Heart right ventricle (tissue), 16 donors: ENCODE data around the gene CYP4A22. TPM values are rescaled to one million over a fixed set of nuclear protein-coding genes. Genes with fewer than 3 reads are reported as not detected.
"Not testable (repeated sequence)": the region's sequence is repeated elsewhere in the genome, so short reads cannot be mapped to it uniquely, and the experiment has no call there.

ENCODE experiments used
- ATAC-seq, 8 donors: fragments of 200-7000 bp; cut with Tn5 transposase; one replicate each; pipeline ENCODE4 v1.9.1; 2020; ENCODE audit warnings: mild to moderate bottlenecking in 8 of 8, moderate library complexity in 8 of 8, moderate number of reproducible peaks in 1 of 8
- DNase-seq, 2 donors: peaks; one replicate each; pipeline ENCODE4 v3.0.0-alpha.2; 2020
- H3K27ac ChIP-seq, 10 donors: fragments of 200-600 bp; sonication (generic) in 2 of 10; one replicate each; pipeline versions ENCODE4 v1.5.0 to v1.8.0; 2020 to 2022; ENCODE audit warnings: mild to moderate bottlenecking in 3 of 10
- H3K27me3 ChIP-seq, 7 donors: fragments of 200-600 bp; one replicate each; pipeline ENCODE4 v1.8.0; 2021 to 2022; ENCODE audit warnings: mild to moderate bottlenecking in 2 of 7
- H3K36me3 ChIP-seq, 9 donors: fragments of 200-600 bp; sonication (generic) in 1 of 9; one replicate each; pipeline versions ENCODE4 v1.5.0 to v1.8.0; 2020 to 2022; ENCODE audit warnings: mild to moderate bottlenecking in 2 of 9
- H3K4me1 ChIP-seq, 9 donors: fragments of 200-600 bp; sonication (generic) in 1 of 9; one replicate each; pipeline versions ENCODE4 v1.5.0 to v1.8.0; 2020 to 2022; ENCODE audit warnings: mild to moderate bottlenecking in 4 of 9
- H3K4me3 ChIP-seq, 10 donors: fragments of 200-600 bp; sonication (generic) in 2 of 10; one replicate each; pipeline versions ENCODE4 v1.5.0 to v1.8.0; 2020 to 2022; ENCODE audit warnings: mild to moderate bottlenecking in 7 of 10, moderate library complexity in 2 of 10
- H3K9me3 ChIP-seq, 11 donors: fragments of 200-600 bp in 10 of 11; sonication (generic) in 2 of 11; one replicate each; pipeline versions ENCODE4 v1.5.0 to v1.8.0; 2013 to 2022; ENCODE audit warnings: mild to moderate bottlenecking in 2 of 11, control low read depth in 1 of 11, moderate library complexity in 1 of 11
- CTCF ChIP-seq, 9 donors: fragments of 200-600 bp; sonication (generic) in 2 of 9; IDR thresholded peaks; one replicate each; pipeline versions ENCODE4 v1.5.0 to v1.8.0; 2021 to 2022; ENCODE audit warnings: antibody characterized with exemption in 9 of 9, mild to moderate bottlenecking in 5 of 9, moderate library complexity in 1 of 9
- WGBS, 2 donors: extraction: QIAGEN DNeasy Blood & Tissue Kit; methylation state at CpG; one replicate each; pipeline ENCODE4 v1.1.7; 2013; ENCODE audit warnings: inconsistent platforms in 1 of 2; 5-methylcytosine and 5-hydroxymethylcytosine counted together
- intact Hi-C, 10 donors: fragments of 100-400 bp; cut with DNase I; formaldehyde crosslinking; loops; one replicate each; pipeline versions ENCODE4 v1.11.1 to v1.14.2; 2022
- polyA plus RNA-seq, 2 donors: library from polyadenylated mRNA; stranded (reverse); fragments of 200-250 nt; gene quantifications; one replicate each; pipeline ENCODE4 v1.2.3, GENCODE V29; 2013
- total RNA-seq, 10 donors: library from RNA; stranded (reverse); fragmentation: NEBNext Ultra II Directional in 3 of 10; extraction: Animal tissue kit (Norgen Biotek cat#: 25700) in 3 of 10; gene quantifications; one replicate each; pipeline versions ENCODE4 v1.2.1 to v1.2.4, GENCODE V29; 2021 to 2023
- donor health status: Arrhythmogenic right ventricular cardiomyopathy.
- donor health status: ischemic (EF 13 %, LVEDD 7.1; RV severe dilation, severe dysfunction).
- donor health status: healthy with polysubstance abuse.
- donor health status: DM: no; HTN: yes; CAD: no.
- donor health status: DM: no; HTN: no; CAD: no.
- donor health status: ischemic (EF 25% LVEDD 6.9; RV normal size, moderate dysfunction).
- donor health status: ischemic (EF 25% LVEDD 5.7; RV mildly dilated, moderate dysfunction).
- donor health status: healthy.
- donor health status: DM: yes; HTN: yes; CAD: no.
- donor health status: Ischemic cardiomyopathy.
- donor health status: ischemic (EF 35%, LVEDD 5.7; RV mildly dilated, moderate dysfunction).
- donor health status: nonischemic (EF 11% LVEDD 7.7; RV severe dilation, severe dysfunction).
- donor health status: DM: yes; HTN: yes; CAD: no.
- donor health status: PGD.
- donor health status: ischemic (EF 29% LVEDD 5.4; RV normal size, mild dysfunction).
- donor health status: nonischemic (EF 23%, LVEDD 6.1; RV moderate dilation, normal function).

Gene CYP4A22
- total and polyA plus RNA-seq, 12 donors = not detected

- no peak overlapping the region for H3K4me3 ChIP-seq
- WGBS, 2 donors = 73 to 79% methylated on average over 4 of the region's 4 CpGs
- peaks cover 0 to 18% (median 0%) of the 10 kb centered on the region in 7 donors for H3K27me3 ChIP-seq
- no peak for DNase-seq
- no peaks in the 10 kb centered on the region for H3K9me3 ChIP-seq
- H3K27ac ChIP-seq = no peak overlapping the region
- no peak for ATAC-seq
- H3K4me1 ChIP-seq = peaks cover 2 to 35% (median 21%) of the 10 kb centered on the region in 9 donors
- intact Hi-C loops = loop anchor here (2.0 to 10.0 kb wide), 9 partner anchors 41 to 535 kb away; partner anchors contain the start of genes CMPK1 (in 3 of the 10) and TAL1 (in 1 of the 10)
- H3K36me3 ChIP-seq = no peaks in the 10 kb centered on the region
- no peak for TF ChIP-seq CTCF (IDR thresholded peaks at IDR 0.05)
Observed at GRCh38 chr1:47191940-47192457, 54.8 kb downstream of the CYP4A22 start.

GRCh38 chr1:47192458-47193384 lies 55.5 kb downstream of the CYP4A22 start:
- Histone ChIP-seq H3K27me3 (peaks cover 0 to 24% (median 0%) of the 10 kb centered on the region in 7 donors), H3K4me1 (peaks cover 2 to 35% (median 21%) of the 10 kb centered on the region in 9 donors), H3K9me3 (no peaks in the 10 kb centered on the region), H3K27ac (no peak overlapping the region), H3K4me3 (no peak overlapping the region), H3K36me3 (no peaks in the 10 kb centered on the region)
- WGBS, 2 donors = 9% methylated on average over 10 of the region's 10 CpGs
- ATAC-seq = peak; percentile 53 to 82 (median 66)
- intact Hi-C loops = loop anchor here (2.0 to 10.0 kb wide), 9 partner anchors 40 to 535 kb away; partner anchors contain the start of genes CMPK1 (in 3 of the 10) and TAL1 (in 1 of the 10)
- DNase-seq = peak; percentile 77 to 79
- peak; percentile 92 to 97 (median 95) for TF ChIP-seq CTCF (IDR thresholded peaks at IDR 0.05)

GRCh38 chr1:47193496-47193895 lies 56.3 kb downstream of the CYP4A22 start:
- not testable (repeated sequence) for DNase-seq, H3K27ac ChIP-seq, H3K36me3 ChIP-seq, ATAC-seq, H3K4me3 ChIP-seq, H3K9me3 ChIP-seq
- Histone ChIP-seq H3K27me3 (peaks cover 0 to 30% (median 0%) of the 10 kb centered on the region in 7 donors), H3K4me1 (peaks cover 2 to 35% (median 21%) of the 10 kb centered on the region in 9 donors)
- intact Hi-C loops = loop anchor here (2.0 to 10.0 kb wide), 9 partner anchors 39 to 534 kb away; partner anchors contain the start of genes CMPK1 (in 3 of the 10) and TAL1 (in 1 of the 10)
- 87 to 88% methylated on average over 10 of the region's 10 CpGs for WGBS, 2 donors

GRCh38 chr1:47194311-47194710 lies 57.1 kb downstream of the CYP4A22 start:
- Histone ChIP-seq H3K36me3 (no peaks in the 10 kb centered on the region), H3K27me3 (peaks cover 0 to 38% (median 0%) of the 10 kb centered on the region in 7 donors), H3K9me3 (no peaks in the 10 kb centered on the region), H3K4me1 (peaks cover 2 to 35% (median 21%) of the 10 kb centered on the region in 9 donors), H3K27ac (no peak overlapping the region), H3K4me3 (no peak overlapping the region)
- intact Hi-C loops = loop anchor here in 9 of 10 donors (5.0 to 10.0 kb wide), 7 partner anchors 68 to 533 kb away; partner anchors contain the start of gene CMPK1 (in 3 of the 9)
- no peak for ATAC-seq
- DNase-seq = no peak
- TF ChIP-seq CTCF (IDR thresholded peaks at IDR 0.05) = no peak

GRCh38 chr1:47195981-47196380 lies 58.7 kb downstream of the CYP4A22 start:
- H3K4me1 ChIP-seq = peaks cover 0 to 20% (median 8%) of the 10 kb centered on the region in 9 donors
- H3K4me3 ChIP-seq, H3K9me3 ChIP-seq, H3K36me3 ChIP-seq, ATAC-seq, H3K27ac ChIP-seq, DNase-seq: not testable (repeated sequence)
- WGBS, 2 donors = 77 to 85% methylated on average over 9 of the region's 9 CpGs
- intact Hi-C loops = loop anchor here in 2 of 10 donors (10.0 kb wide), 1 partner anchor 139 kb away; the partner anchor contains the start of gene CMPK1 (in 2 of the 2)
- peaks cover 0 to 43% (median 0%) of the 10 kb centered on the region in 7 donors for H3K27me3 ChIP-seq
